ENCODE measurements around the gene ZNF423. TPM values are rescaled to one million over a fixed set of nuclear protein-coding genes. Genes with fewer than 3 reads are reported as not detected.

ZNF423 gene
- total and polyA plus RNA-seq, 2 experiments from 2014 or later = 0.43 to 0.49 TPM

GRCh38 chr16:49795513-49795912 is 60.4 kb downstream of the ZNF423 start:
- Histone ChIP-seq H3K36me3 (ENCODE audit: low read depth) (no peaks in the 10 kb centered on the region), H3K27ac (no peak overlapping the region), H3K4me2 (ENCODE audit: unreplicated experiment) (no peak overlapping the region), H3K4me1 (ENCODE audit: insufficient read depth) (no peaks in the 10 kb centered on the region), H3K9me2 (ENCODE audit: insufficient read depth) (no peaks in the 10 kb centered on the region), H3K9ac (no peak overlapping the region), H3K27me3 (replicated peaks; ENCODE audit: insufficient read depth) (no peaks in the 10 kb centered on the region), H4K20me1 (ENCODE audit: insufficient read depth) (no peaks in the 10 kb centered on the region), H3F3A (ENCODE audit: insufficient read depth) (no peaks in the 10 kb centered on the region), H3K4me3 (no peak overlapping the region), H3K9me3 (ENCODE audit: low read depth) (no peaks in the 10 kb centered on the region), H3K79me2 (ENCODE audit: insufficient read depth) (no peaks in the 10 kb centered on the region), H2AFZ (no peak overlapping the region)
- no peak for DNase-seq
- WGBS, 2 experiments (ENCODE audit: low coverage in 1 of 2, low lambda C conversion rate in 2 of 2, missing lambda C conversion rate in 2 of 2) = 73 to 74% methylated on average over 8 of the region's 8 CpGs
- TF ChIP-seq EZH2phosphoT487 (IDR thresholded peaks at IDR 0.05; ENCODE audit: insufficient read depth, low read depth) (no peak), EZH2 (IDR thresholded peaks at IDR 0.05; ENCODE audit: insufficient read depth, poor library complexity, severe bottlenecking) (no peak)
- in situ Hi-C loops (cut with MboI) = no loop called here

GRCh38 chr16:49793244-49793643 is 62.7 kb downstream of the ZNF423 start:
- H3K27ac ChIP-seq = no peak overlapping the region
- H2AFZ ChIP-seq = no peak overlapping the region
- no peaks in the 10 kb centered on the region for H3K4me1 ChIP-seq (ENCODE audit: insufficient read depth)
- H3K9me2 ChIP-seq (ENCODE audit: insufficient read depth) = no peaks in the 10 kb centered on the region
- in situ Hi-C loops (cut with MboI) = no loop called here
- no peak overlapping the region for H3K4me3 ChIP-seq
- H3K27me3 ChIP-seq (replicated peaks; ENCODE audit: insufficient read depth) = no peaks in the 10 kb centered on the region
- no peak for DNase-seq
- TF ChIP-seq EZH2phosphoT487 (IDR thresholded peaks at IDR 0.05; ENCODE audit: insufficient read depth, low read depth) = no peak
- TF ChIP-seq EZH2 (IDR thresholded peaks at IDR 0.05; ENCODE audit: insufficient read depth, poor library complexity, severe bottlenecking) = no peak
- no peaks in the 10 kb centered on the region for H3K9me3 ChIP-seq (ENCODE audit: low read depth)
- no peaks in the 10 kb centered on the region for H3F3A ChIP-seq (ENCODE audit: insufficient read depth)
- 70 to 81% methylated on average over 9 to 11 of the region's 11 CpGs for WGBS, 2 experiments (ENCODE audit: low coverage in 1 of 2, low lambda C conversion rate in 2 of 2, missing lambda C conversion rate in 2 of 2)
- no peaks in the 10 kb centered on the region for H3K79me2 ChIP-seq (ENCODE audit: insufficient read depth)
- no peaks in the 10 kb centered on the region for H4K20me1 ChIP-seq (ENCODE audit: insufficient read depth)
- no peak overlapping the region for H3K9ac ChIP-seq
- H3K36me3 ChIP-seq (ENCODE audit: low read depth) = no peaks in the 10 kb centered on the region
- H3K4me2 ChIP-seq (ENCODE audit: unreplicated experiment) = no peak overlapping the region

- Histone ChIP-seq H3K4me1 (ENCODE audit: insufficient read depth) (no peaks in the 10 kb centered on the region), H3K4me2 (ENCODE audit: unreplicated experiment) (no peak overlapping the region), H2AFZ (no peak overlapping the region), H3K27me3 (replicated peaks; ENCODE audit: insufficient read depth) (no peaks in the 10 kb centered on the region), H3K79me2 (ENCODE audit: insufficient read depth) (no peaks in the 10 kb centered on the region), H3K27ac (no peak overlapping the region), H3K36me3 (ENCODE audit: low read depth) (no peaks in the 10 kb centered on the region), H3F3A (ENCODE audit: insufficient read depth) (no peaks in the 10 kb centered on the region), H3K9me3 (ENCODE audit: low read depth) (no peaks in the 10 kb centered on the region), H3K4me3 (no peak overlapping the region), H3K9ac (no peak overlapping the region), H3K9me2 (ENCODE audit: insufficient read depth) (no peaks in the 10 kb centered on the region), H4K20me1 (ENCODE audit: insufficient read depth) (no peaks in the 10 kb centered on the region)
- in situ Hi-C loops (cut with MboI) = no loop called here
- DNase-seq = no peak
- 67 to 75% methylated on average over 4 of the region's 4 CpGs for WGBS, 2 experiments (ENCODE audit: low coverage in 1 of 2, low lambda C conversion rate in 2 of 2, missing lambda C conversion rate in 2 of 2)
- no peak for TF ChIP-seq EZH2phosphoT487 (IDR thresholded peaks at IDR 0.05; ENCODE audit: insufficient read depth, low read depth)
- TF ChIP-seq EZH2 (IDR thresholded peaks at IDR 0.05; ENCODE audit: insufficient read depth, poor library complexity, severe bottlenecking) = no peak
These were observed 66.3 kb downstream of the ZNF423 start for GRCh38 chr16:49789616-49790015.

GRCh38 chr16:49788986-49789385 is 66.9 kb downstream of the ZNF423 start:
- TF ChIP-seq EZH2phosphoT487 (IDR thresholded peaks at IDR 0.05; ENCODE audit: insufficient read depth, low read depth) (no peak), EZH2 (IDR thresholded peaks at IDR 0.05; ENCODE audit: insufficient read depth, poor library complexity, severe bottlenecking) (no peak)
- Histone ChIP-seq H4K20me1 (ENCODE audit: insufficient read depth) (no peaks in the 10 kb centered on the region), H3K27ac (no peak overlapping the region), H3K9ac (no peak overlapping the region), H3K9me3 (ENCODE audit: low read depth) (no peaks in the 10 kb centered on the region), H3K36me3 (ENCODE audit: low read depth) (no peaks in the 10 kb centered on the region), H3K9me2 (ENCODE audit: insufficient read depth) (no peaks in the 10 kb centered on the region), H3K4me3 (no peak overlapping the region), H3K27me3 (replicated peaks; ENCODE audit: insufficient read depth) (no peaks in the 10 kb centered on the region), H3K4me1 (ENCODE audit: insufficient read depth) (no peaks in the 10 kb centered on the region), H2AFZ (peak overlapping the region; percentile 7; the same call in 1 of the 2 replicates), H3F3A (ENCODE audit: insufficient read depth) (no peaks in the 10 kb centered on the region), H3K4me2 (ENCODE audit: unreplicated experiment) (no peak overlapping the region), H3K79me2 (ENCODE audit: insufficient read depth) (no peaks in the 10 kb centered on the region)
- peak; percentile 29 for DNase-seq
- 13 to 19% methylated on average over 7 of the region's 7 CpGs for WGBS, 2 experiments (ENCODE audit: low coverage in 1 of 2, low lambda C conversion rate in 2 of 2, missing lambda C conversion rate in 2 of 2)
- in situ Hi-C loops (cut with MboI) = no loop called here

- Histone ChIP-seq H2AFZ (peak overlapping the region; percentile 7; the same call in 1 of the 2 replicates), H3K36me3 (ENCODE audit: low read depth) (no peaks in the 10 kb centered on the region), H4K20me1 (ENCODE audit: insufficient read depth) (no peaks in the 10 kb centered on the region), H3K4me1 (ENCODE audit: insufficient read depth) (no peaks in the 10 kb centered on the region), H3K9me3 (ENCODE audit: low read depth) (no peaks in the 10 kb centered on the region), H3K79me2 (ENCODE audit: insufficient read depth) (no peaks in the 10 kb centered on the region), H3K4me3 (no peak overlapping the region), H3K9ac (no peak overlapping the region), H3K27ac (no peak overlapping the region), H3K4me2 (ENCODE audit: unreplicated experiment) (no peak overlapping the region), H3K27me3 (replicated peaks; ENCODE audit: insufficient read depth) (no peaks in the 10 kb centered on the region), H3F3A (ENCODE audit: insufficient read depth) (no peaks in the 10 kb centered on the region), H3K9me2 (ENCODE audit: insufficient read depth) (no peaks in the 10 kb centered on the region)
- in situ Hi-C loops (cut with MboI) = no loop called here
- WGBS, 2 experiments (ENCODE audit: low coverage in 1 of 2, low lambda C conversion rate in 2 of 2, missing lambda C conversion rate in 2 of 2) = 22 to 27% methylated on average over 3 of the region's 3 CpGs
- TF ChIP-seq EZH2 (IDR thresholded peaks at IDR 0.05; ENCODE audit: insufficient read depth, poor library complexity, severe bottlenecking) = no peak
- TF ChIP-seq EZH2phosphoT487 (IDR thresholded peaks at IDR 0.05; ENCODE audit: insufficient read depth, low read depth) = no peak
- peak; percentile 14 for DNase-seq
These were observed 67.3 kb downstream of the ZNF423 start for GRCh38 chr16:49788572-49788971.

Data from GM23248 (cell line).